B cell (primary cell): Measurements from ENCODE around the gene SPAG5. TPM values are rescaled to one million over a fixed set of nuclear protein-coding genes. Genes with fewer than 3 reads are reported as not detected.
"Not testable (repeated sequence)": the region's sequence is repeated elsewhere in the genome, so short reads cannot be mapped to it uniquely, and the experiment has no call there.

Source experiments
- ATAC-seq: fragments of 200-7000 bp; cut with Tn5 transposase; one replicate; pipeline ENCODE4 v1.10.0; 2021; ENCODE audit warnings: low read depth, mild to moderate bottlenecking, moderate number of reproducible peaks, moderate library complexity
- CTCF ChIA-PET: fragments of 350-600 bp; sonication (Branson Sonifier 250); formaldehyde crosslinking; loops from one replicate; lab custom pipeline; 2021; ENCODE audit warnings: antibody characterized with exemption, inconsistent platforms; lab: Charles Lee
- POLR2A ChIA-PET: fragments of 350-600 bp; sonication (Branson Sonifier 250); formaldehyde crosslinking; loops from one replicate; lab custom pipeline; 2021; ENCODE audit warnings: antibody characterized with exemption; lab: Charles Lee
- DNase-seq: peaks from one replicate; pipeline ENCODE4 v3.0.0; 2013
- H2AFZ ChIP-seq: 2 replicates; pipeline ENCODE4 v1.6.1; 2012; ENCODE audit warnings: mild to moderate bottlenecking, low read depth, low read length; ENCODE audit not compliant: insufficient read depth, poor library complexity, severe bottlenecking
- H3K27ac ChIP-seq, 2 donors: 1 replicate in 1 of 2; 2 replicates in 1 of 2; pipeline ENCODE4 v1.5.1; 2012 to 2013; ENCODE audit warnings: low read length in 2 of 2, mild to moderate bottlenecking in 2 of 2, moderate library complexity in 1 of 2
- H3K27me3 ChIP-seq, 4 experiments: fragments of 200-600 bp in 1 of 4; sonication (generic) in 1 of 4; replicated peaks in 1 of 4; 1 replicate in 2 of 4; 2 replicates in 2 of 4; pipeline versions ENCODE4 v1.6.1 to v1.7.0; 2013 to 2016; ENCODE audit warnings: low read length in 3 of 4, mild to moderate bottlenecking in 2 of 4, mixed read lengths in 1 of 4, moderate library complexity in 1 of 4; ENCODE audit not compliant: insufficient read depth in 4 of 4, control insufficient read depth in 3 of 4; ENCODE audit errors: control extremely low read depth in 1 of 4
- H3K36me3 ChIP-seq, 2 experiments: replicated peaks in 1 of 2; 1 replicate in 1 of 2; 2 replicates in 1 of 2; pipeline versions ENCODE4 v1.6.1 to v1.7.1; 2013; ENCODE audit warnings: low read length in 1 of 2; ENCODE audit not compliant: insufficient read depth in 2 of 2, control insufficient read depth in 1 of 2; ENCODE audit errors: control extremely low read depth in 1 of 2, extremely low read depth in 1 of 2
- H3K4me1 ChIP-seq, 2 donors: fragments of 200-600 bp in 1 of 2; sonication (generic) in 1 of 2; 1 replicate in 1 of 2; 2 replicates in 1 of 2; pipeline versions ENCODE4 v1.5.1 to v1.6.1; 2013 to 2017; ENCODE audit warnings: low read length in 2 of 2; ENCODE audit not compliant: control insufficient read depth in 2 of 2, insufficient read depth in 2 of 2
- H3K4me2 ChIP-seq: replicated peaks from 2 replicates; pipeline ENCODE3; 2012; ENCODE audit warnings: mild to moderate bottlenecking, low read depth, low read length; ENCODE audit not compliant: poor library complexity, severe bottlenecking
- H3K4me3 ChIP-seq, 5 experiments: fragments of 200-600 bp in 1 of 5; sonication (generic) in 1 of 5; 1 replicate in 3 of 5; 2 replicates in 2 of 5; pipeline versions ENCODE4 v1.5.1 to v1.7.0; 2011 to 2016; ENCODE audit warnings: low read length in 4 of 5, mild to moderate bottlenecking in 4 of 5, low read depth in 2 of 5, control low read depth in 1 of 5, moderate library complexity in 1 of 5; ENCODE audit not compliant: insufficient read depth in 1 of 5; ENCODE audit errors: control extremely low read depth in 1 of 5, extremely low read depth in 1 of 5
- H3K79me2 ChIP-seq: fragments of 200-600 bp; sonication (generic); one replicate; pipeline ENCODE4 v1.6.0; 2016; ENCODE audit warnings: low read length; ENCODE audit not compliant: control insufficient read depth, insufficient read depth
- H3K9ac ChIP-seq: fragments of 200-600 bp; sonication (generic); 2 replicates; pipeline ENCODE4 v1.6.1; 2017; ENCODE audit warnings: mild to moderate bottlenecking, low read length, moderate library complexity
- H3K9me3 ChIP-seq, 3 donors: one replicate each; pipeline versions ENCODE4 v1.6.1 to v1.7.1; 2013; ENCODE audit warnings: low read length in 2 of 3; ENCODE audit not compliant: control insufficient read depth in 2 of 3, insufficient read depth in 1 of 3; ENCODE audit errors: control extremely low read depth in 1 of 3
- H4K20me1 ChIP-seq: 2 replicates; pipeline ENCODE4 v1.6.0; 2012; ENCODE audit warnings: mild to moderate bottlenecking, low read length; ENCODE audit not compliant: insufficient read depth, control insufficient read depth, poor library complexity, severe bottlenecking
- H3K27ac Mint-ChIP-seq: one replicate; pipeline ENCODE4 v1.8.0; 2021; ENCODE audit warnings: mixed read lengths
- H3K27me3 Mint-ChIP-seq: one replicate; pipeline ENCODE4 v1.8.0; 2021; ENCODE audit warnings: mixed read lengths
- H3K4me1 Mint-ChIP-seq: one replicate; pipeline ENCODE4 v1.8.0; 2021; ENCODE audit warnings: mixed read lengths
- H3K4me3 Mint-ChIP-seq: one replicate; pipeline ENCODE4 v1.8.0; 2021; ENCODE audit warnings: mixed read lengths
- H3K9me3 Mint-ChIP-seq: one replicate; pipeline ENCODE4 v1.8.0; 2022; ENCODE audit warnings: mixed read lengths; ENCODE audit not compliant: insufficient read depth
- EZH2 ChIP-seq: IDR thresholded peaks from 2 replicates; pipeline ENCODE4 v1.6.1; 2012; ENCODE audit warnings: borderline replicate concordance, low read depth, mild to moderate bottlenecking, moderate library complexity, low read length; ENCODE audit not compliant: insufficient read depth, poor library complexity, severe bottlenecking
- WGBS: methylation state at CpG from one replicate; pipeline ENCODE4 v1.1.5; 2013; ENCODE audit warnings: missing lambda C conversion rate; ENCODE audit not compliant: insufficient coverage; 5-methylcytosine and 5-hydroxymethylcytosine counted together
- intact Hi-C: fragments of 100-400 bp; cut with micrococcal nuclease; formaldehyde crosslinking; loops from one replicate; pipeline ENCODE4 v1.10.0; 2022
- polyA plus RNA-seq: library from polyadenylated mRNA; depleted of rRNA; stranded (reverse); fragments of >200 nt; gene quantifications from 2 replicates; pipeline ENCODE4 v1.2.3, GENCODE V29; 2012
- total RNA-seq, 2 donors: library from RNA; stranded (reverse); fragments of 120-200 nt in 1 of 2; gene quantifications; 1 replicate in 1 of 2; 2 replicates in 1 of 2; pipeline versions ENCODE4 v1.2.3 to v1.2.4, GENCODE V29; 2013 to 2022
- TF ChIP-seq, protein P1 (sequence below): fragments of 200-600 bp; IDR thresholded peaks from one replicate; pipeline ENCODE4 v1.8.0; 2022; ENCODE audit warnings: antibody characterized with exemption, mild to moderate bottlenecking

The SPAG5 gene
- total and polyA plus RNA-seq, 2 donors (not counting 1 experiment from before 2014, with no cell fraction given) = 4.7 to 8.0 TPM

GRCh38 chr17:28576758-28577465 is 21.9 kb downstream of the SPAG5 start, which contains the start of gene ALDOC:
TSS of gene ALDOC (minus strand) at chr17:28576895. CDS start at chr17:28575532, 1,363 bp downstream.
- no peak for TF ChIP-seq EZH2
- TF ChIP-seq, protein P1, sequence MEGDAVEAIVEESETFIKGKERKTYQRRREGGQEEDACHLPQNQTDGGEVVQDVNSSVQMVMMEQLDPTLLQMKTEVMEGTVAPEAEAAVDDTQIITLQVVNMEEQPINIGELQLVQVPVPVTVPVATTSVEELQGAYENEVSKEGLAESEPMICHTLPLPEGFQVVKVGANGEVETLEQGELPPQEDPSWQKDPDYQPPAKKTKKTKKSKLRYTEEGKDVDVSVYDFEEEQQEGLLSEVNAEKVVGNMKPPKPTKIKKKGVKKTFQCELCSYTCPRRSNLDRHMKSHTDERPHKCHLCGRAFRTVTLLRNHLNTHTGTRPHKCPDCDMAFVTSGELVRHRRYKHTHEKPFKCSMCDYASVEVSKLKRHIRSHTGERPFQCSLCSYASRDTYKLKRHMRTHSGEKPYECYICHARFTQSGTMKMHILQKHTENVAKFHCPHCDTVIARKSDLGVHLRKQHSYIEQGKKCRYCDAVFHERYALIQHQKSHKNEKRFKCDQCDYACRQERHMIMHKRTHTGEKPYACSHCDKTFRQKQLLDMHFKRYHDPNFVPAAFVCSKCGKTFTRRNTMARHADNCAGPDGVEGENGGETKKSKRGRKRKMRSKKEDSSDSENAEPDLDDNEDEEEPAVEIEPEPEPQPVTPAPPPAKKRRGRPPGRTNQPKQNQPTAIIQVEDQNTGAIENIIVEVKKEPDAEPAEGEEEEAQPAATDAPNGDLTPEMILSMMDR = no peak
- ATAC-seq = peak; percentile 100
- Histone ChIP-seq H3K4me1 (peaks cover 16 to 27% of the 10 kb centered on the region in 2 donors), H3K27ac (peak within 1 kb of the TSS; percentile 34 to 72), H3K9ac (peak within 1 kb of the TSS; percentile 62), H4K20me1 (no peaks in the 10 kb centered on the region), H3K4me2 (peak within 1 kb of the TSS; percentile 85), H3K27me3 (no peaks in the 10 kb centered on the region), H3K36me3 (peaks cover 0 to 3% of the 10 kb centered on the region in 2 experiments), H3K4me3 (peak within 1 kb of the TSS in 4 of 5 experiments; percentile 36 to 58 (median 48)), H3K9me3 (no peaks in the 10 kb centered on the region), H2AFZ (peak within 1 kb of the TSS; percentile 87), H3K79me2 (peaks cover 46% of the 10 kb centered on the region)
- ChIA-PET POLR2A (interaction anchor here (0.6 to 1.7 kb wide), 7 partner anchors 11 to 57 kb away, joined by 3 to 8 read pairs (median 4); partner anchors contain the start of genes SPAG5 and UNC119), CTCF (interaction anchor here (0.9 to 2.5 kb wide), 6 partner anchors 10 to 150 kb away, joined by 3 to 6 read pairs (median 3); partner anchors contain the start of gene TLCD1)
- Mint-ChIP-seq H3K4me3 (peak within 1 kb of the TSS; percentile 85), H3K4me1 (peaks cover 26% of the 10 kb centered on the region), H3K9me3 (no peaks in the 10 kb centered on the region), H3K27ac (peak within 1 kb of the TSS; percentile 93), H3K27me3 (no peaks in the 10 kb centered on the region)
- intact Hi-C loops = loop anchor here (1.0 to 10.0 kb wide), 4 partner anchors 22 to 138 kb away; partner anchors contain the start of genes PROCA1, RAB34, RPL23A and SPAG5
- 4% methylated on average over 20 of the region's 26 CpGs for WGBS
- peak; percentile 97 for DNase-seq

DNA sequence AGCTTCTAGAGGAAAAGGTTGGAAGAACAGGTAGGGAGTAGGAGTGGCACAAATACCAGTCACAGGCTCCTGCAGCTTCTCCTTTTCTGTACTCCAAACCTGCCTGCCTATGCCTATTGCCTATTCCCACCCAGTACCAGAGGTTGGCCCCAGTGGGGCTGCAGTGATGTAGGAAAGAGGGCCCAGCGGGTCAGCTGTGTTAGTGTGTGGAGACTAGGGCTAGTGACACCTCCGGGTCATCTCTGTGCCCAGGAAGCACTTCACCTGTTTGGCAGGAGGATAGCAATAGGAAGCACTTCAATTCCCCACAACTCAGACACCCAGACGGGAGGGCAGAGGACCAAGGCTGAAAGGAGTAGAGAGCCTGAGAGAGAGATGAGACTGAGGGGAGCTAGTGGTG is 22.8 kb downstream of the SPAG5 start:
- not testable (repeated sequence) for H3K4me3 ChIP-seq
- Mint-ChIP-seq H3K4me3 (peak overlapping the region; percentile 85), H3K27ac (peak overlapping the region; percentile 57)

More for the DNA sequence above, 22.8 kb downstream of the SPAG5 start:
- not testable (repeated sequence) for H3K9me3 ChIP-seq, H3K9me3 Mint-ChIP-seq, H2AFZ ChIP-seq, H3K9ac ChIP-seq, ATAC-seq, H3K36me3 ChIP-seq, H3K27me3 ChIP-seq, H3K27me3 Mint-ChIP-seq, H3K27ac ChIP-seq, DNase-seq, H4K20me1 ChIP-seq
- intact Hi-C loops = loop anchor here (10.0 kb wide), 1 partner anchor 139 kb away; the partner anchor contains the start of genes PROCA1, RAB34 and RPL23A
- ChIA-PET POLR2A (interaction anchor here (1.7 kb wide), 1 partner anchor 24 kb away, joined by 4 read pairs; the partner anchor contains the start of gene UNC119), CTCF (interaction anchor here (1.3 kb wide), 1 partner anchor 83 kb away, joined by 4 read pairs; no protein-coding TSS in a partner anchor)
- peaks cover 55% of the 10 kb centered on the region for H3K79me2 ChIP-seq
- peak overlapping the region; percentile 32 for H3K4me2 ChIP-seq
- H3K4me1 Mint-ChIP-seq = peaks cover 33% of the 10 kb centered on the region
- H3K4me1 ChIP-seq = peaks cover 18 to 30% of the 10 kb centered on the region in 2 donors
- no CpG with 5 or more reads among the region's 3 CpGs for WGBS
